WERI-Rb-1 (cell line): ENCODE data around the gene CCN5.

ENCODE experiments used
- DNase-seq: peaks from one replicate; pipeline ENCODE4 v3.0.0-alpha.2; 2020
- H3K27ac ChIP-seq: fragments of 250-450 bp; sonication (Bioruptor Pico); 2 replicates; pipeline ENCODE4 v1.5.1; 2020; ENCODE audit warnings: mild to moderate bottlenecking, moderate library complexity
- H3K27me3 ChIP-seq: fragments of 250-450 bp; sonication (Bioruptor Pico); 2 replicates; pipeline ENCODE4 v1.5.1; 2021; ENCODE audit warnings: mild to moderate bottlenecking, low read depth, moderate library complexity; ENCODE audit not compliant: insufficient read depth, severe bottlenecking
- H3K36me3 ChIP-seq: fragments of 250-450 bp; sonication (Bioruptor Pico); 2 replicates; pipeline ENCODE4 v1.5.1; 2020; ENCODE audit warnings: mild to moderate bottlenecking, moderate library complexity
- H3K4me3 ChIP-seq: 2 replicates; pipeline ENCODE4 v1.5.1; 2011; ENCODE audit warnings: low read depth, mild to moderate bottlenecking, control low read depth, low read length
- H3K9me3 ChIP-seq: fragments of 250-450 bp; sonication (Bioruptor Pico); 2 replicates; pipeline ENCODE4 v1.5.1; 2021; ENCODE audit warnings: mild to moderate bottlenecking, moderate library complexity; ENCODE audit not compliant: severe bottlenecking
- CTCF ChIP-seq: IDR thresholded peaks from 2 replicates; pipeline ENCODE4 v1.5.1; 2011; ENCODE audit warnings: low read depth, mild to moderate bottlenecking, control low read depth, inconsistent platforms, low read length

CCN5 gene

GRCh38 chr20:44727039-44727438, 11.9 kb downstream of the CCN5 start:
- no peak overlapping the region for H3K4me3 ChIP-seq
- TF ChIP-seq CTCF: no peak
- no peak overlapping the region for H3K27ac ChIP-seq
- DNase-seq: no peak
- no peaks in the 10 kb centered on the region for H3K27me3 ChIP-seq
- no peaks in the 10 kb centered on the region for H3K9me3 ChIP-seq
- H3K36me3 ChIP-seq: no peaks in the 10 kb centered on the region

- H3K27ac ChIP-seq: no peak overlapping the region
- DNase-seq: no peak
- no peaks in the 10 kb centered on the region for H3K36me3 ChIP-seq
- H3K27me3 ChIP-seq: no peaks in the 10 kb centered on the region
- H3K9me3 ChIP-seq: no peaks in the 10 kb centered on the region
- no peak overlapping the region for H3K4me3 ChIP-seq
- no peak for TF ChIP-seq CTCF
Observed at GRCh38 chr20:44727651-44728050, 12.5 kb downstream of the CCN5 start.

GRCh38 chr20:44728801-44729443, 13.8 kb downstream of the CCN5 start:
- no peaks in the 10 kb centered on the region for H3K27me3 ChIP-seq
- no peak overlapping the region for H3K27ac ChIP-seq
- TF ChIP-seq CTCF: no peak
- H3K36me3 ChIP-seq: no peaks in the 10 kb centered on the region
- no peaks in the 10 kb centered on the region for H3K9me3 ChIP-seq
- no peak overlapping the region for H3K4me3 ChIP-seq
- DNase-seq: no peak

- Histone ChIP-seq H3K9me3 (no peaks in the 10 kb centered on the region), H3K27me3 (no peaks in the 10 kb centered on the region), H3K36me3 (no peaks in the 10 kb centered on the region), H3K27ac (no peak overlapping the region), H3K4me3 (no peak overlapping the region)
- TF ChIP-seq CTCF: no peak
- DNase-seq: no peak
Observed at GRCh38 chr20:44730441-44730840, 15.3 kb downstream of the CCN5 start.

- no peaks in the 10 kb centered on the region for H3K9me3 ChIP-seq
- DNase-seq: no peak
- TF ChIP-seq CTCF: no peak
- no peaks in the 10 kb centered on the region for H3K36me3 ChIP-seq
- H3K27ac ChIP-seq: no peak overlapping the region
- H3K4me3 ChIP-seq: no peak overlapping the region
- H3K27me3 ChIP-seq: no peaks in the 10 kb centered on the region
Observed at GRCh38 chr20:44731657-44732056, 16.5 kb downstream of the CCN5 start.

GRCh38 chr20:44732327-44732726, 17.2 kb downstream of the CCN5 start:
- no peaks in the 10 kb centered on the region; the same call in 1 of the 2 replicates for H3K36me3 ChIP-seq
- TF ChIP-seq CTCF: no peak
- H3K4me3 ChIP-seq: no peak overlapping the region
- no peak for DNase-seq
- no peaks in the 10 kb centered on the region for H3K27me3 ChIP-seq
- H3K27ac ChIP-seq: no peak overlapping the region
- H3K9me3 ChIP-seq: no peaks in the 10 kb centered on the region
